Measurements from ENCODE around the gene ZSCAN30. TPM values are rescaled to one million over a fixed set of nuclear protein-coding genes. Genes with fewer than 3 reads are reported as not detected.
A peak's percentile ranks its signal among the peaks of the same experiment; 100 is the strongest.

The ZSCAN30 gene
- polyA plus RNA-seq, 1 donor from 2014 or later: 30.6 TPM

- H3K36me3 ChIP-seq (ENCODE audit: insufficient read depth, low read length): no peaks in the 10 kb centered on the region
- no peaks in the 10 kb centered on the region for H4K20me1 ChIP-seq (ENCODE audit: insufficient read depth)
- H3K27ac ChIP-seq (ENCODE audit: low read length): peak overlapping the region; percentile 88
- H3K27me3 ChIP-seq (ENCODE audit: insufficient read depth, low read depth, low read length): no peaks in the 10 kb centered on the region
- H2AFZ ChIP-seq (ENCODE audit: low read depth, low read length): peak overlapping the region; percentile 79
- H3K79me2 ChIP-seq (replicated peaks; ENCODE audit: insufficient read depth, low read length): peaks cover 35% of the 10 kb centered on the region
- no peaks in the 10 kb centered on the region for H3K9me2 ChIP-seq (ENCODE audit: insufficient read depth, low read length)
- H3K4me3 ChIP-seq (ENCODE audit: low read length): peak overlapping the region; percentile 76
- TF ChIP-seq EZH2 (IDR thresholded peaks at IDR 0.05; ENCODE audit: borderline replicate concordance, insufficient read depth, low read length, poor library complexity, severe bottlenecking) (no peak), REST (IDR thresholded peaks at IDR 0.05; ENCODE audit: borderline replicate concordance) (no peak), MXI1 (conservative IDR thresholded peaks at IDR 0.05; ENCODE audit: poor library complexity, severe bottlenecking) (no peak), EP300 (conservative IDR thresholded peaks at IDR 0.05; ENCODE audit: poor library complexity, severe bottlenecking) (no peak), CTCF (IDR thresholded peaks at IDR 0.05; ENCODE audit: poor library complexity, severe bottlenecking) (no peak), TAF1 (IDR thresholded peaks at IDR 0.05; ENCODE audit: low read depth) (no peak), RAD21 (conservative IDR thresholded peaks at IDR 0.05) (no peak), POLR2AphosphoS5 (IDR thresholded peaks at IDR 0.05) (no peak), SMC3 (conservative IDR thresholded peaks at IDR 0.05; ENCODE audit: poor library complexity) (no peak)
- H3F3A ChIP-seq (ENCODE audit: insufficient read depth, low read length, poor library complexity, severe bottlenecking): no peaks in the 10 kb centered on the region
- H3K4me2 ChIP-seq (ENCODE audit: low read length): peak overlapping the region; percentile 60
- H3K9me3 ChIP-seq (ENCODE audit: low read length): peaks cover 4% of the 10 kb centered on the region
- H3K9ac ChIP-seq (ENCODE audit: low read length): peak overlapping the region; percentile 91
Observed at GRCh38 chr18:35289293-35289692, 736 bp downstream of the ZSCAN30 start.

GRCh38 chr18:35284841-35285240 is 5.2 kb downstream of the ZSCAN30 start:
- peaks cover 10% of the 10 kb centered on the region for H3K79me2 ChIP-seq (replicated peaks; ENCODE audit: insufficient read depth, low read length)
- H3K27ac ChIP-seq (ENCODE audit: low read length): no peak overlapping the region
- H3K9me3 ChIP-seq (ENCODE audit: low read length): peaks cover 4% of the 10 kb centered on the region

More at GRCh38 chr18:35284841-35285240, 5.2 kb downstream of the ZSCAN30 start:
- H3K4me3 ChIP-seq (ENCODE audit: low read length): no peak overlapping the region
- no peaks in the 10 kb centered on the region for H4K20me1 ChIP-seq (ENCODE audit: insufficient read depth)
- peaks cover 8% of the 10 kb centered on the region for H3K36me3 ChIP-seq (ENCODE audit: insufficient read depth, low read length)
- no peak overlapping the region for H2AFZ ChIP-seq (ENCODE audit: low read depth, low read length)
- H3K4me2 ChIP-seq (ENCODE audit: low read length): no peak overlapping the region
- H3K9ac ChIP-seq (ENCODE audit: low read length): no peak overlapping the region
- TF ChIP-seq POLR2AphosphoS5 (IDR thresholded peaks at IDR 0.05) (no peak), SMC3 (conservative IDR thresholded peaks at IDR 0.05; ENCODE audit: poor library complexity) (no peak), TAF1 (IDR thresholded peaks at IDR 0.05; ENCODE audit: low read depth) (no peak), EP300 (conservative IDR thresholded peaks at IDR 0.05; ENCODE audit: poor library complexity, severe bottlenecking) (no peak), EZH2 (IDR thresholded peaks at IDR 0.05; ENCODE audit: borderline replicate concordance, insufficient read depth, low read length, poor library complexity, severe bottlenecking) (no peak), RAD21 (conservative IDR thresholded peaks at IDR 0.05) (no peak), REST (IDR thresholded peaks at IDR 0.05; ENCODE audit: borderline replicate concordance) (no peak), CTCF (IDR thresholded peaks at IDR 0.05; ENCODE audit: poor library complexity, severe bottlenecking) (no peak), MXI1 (conservative IDR thresholded peaks at IDR 0.05; ENCODE audit: poor library complexity, severe bottlenecking) (no peak)
- H3K27me3 ChIP-seq (ENCODE audit: insufficient read depth, low read depth, low read length): no peaks in the 10 kb centered on the region
- no peaks in the 10 kb centered on the region for H3K9me2 ChIP-seq (ENCODE audit: insufficient read depth, low read length)
- H3F3A ChIP-seq (ENCODE audit: insufficient read depth, low read length, poor library complexity, severe bottlenecking): no peaks in the 10 kb centered on the region

All from neural cell (in vitro differentiated cells).